Right forelimb (tissue), 1 donor: ENCODE measurements around the gene GCH1.
"Not testable (repeated sequence)": the region's sequence is repeated elsewhere in the genome, so short reads cannot be mapped to it uniquely, and the experiment has no call there.

Experiments used
- DNase-seq: peaks from one replicate; pipeline ENCODE4 v3.0.0-alpha.2; 2018

GCH1 gene

DNA sequence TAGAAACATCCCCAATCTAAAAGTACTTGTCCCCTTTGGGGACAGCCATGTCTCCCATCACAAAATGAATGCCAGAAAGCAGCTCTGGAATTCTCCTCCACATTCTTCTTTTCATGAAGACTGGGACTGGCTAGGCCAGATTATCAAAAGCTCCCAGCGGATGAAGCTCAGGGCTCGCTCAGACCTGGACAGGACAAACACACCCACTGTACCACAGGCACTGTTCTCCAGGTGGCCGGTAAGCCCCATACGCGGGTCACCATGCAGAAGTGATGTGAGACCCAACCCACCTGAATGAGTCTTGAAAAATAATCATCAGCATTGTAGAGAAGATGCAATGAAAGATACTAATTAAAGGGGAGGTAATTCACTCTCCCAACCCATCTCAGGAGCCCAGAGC lies 85.1 kb downstream of the GCH1 start:
- DNase-seq = no peak

DNA sequence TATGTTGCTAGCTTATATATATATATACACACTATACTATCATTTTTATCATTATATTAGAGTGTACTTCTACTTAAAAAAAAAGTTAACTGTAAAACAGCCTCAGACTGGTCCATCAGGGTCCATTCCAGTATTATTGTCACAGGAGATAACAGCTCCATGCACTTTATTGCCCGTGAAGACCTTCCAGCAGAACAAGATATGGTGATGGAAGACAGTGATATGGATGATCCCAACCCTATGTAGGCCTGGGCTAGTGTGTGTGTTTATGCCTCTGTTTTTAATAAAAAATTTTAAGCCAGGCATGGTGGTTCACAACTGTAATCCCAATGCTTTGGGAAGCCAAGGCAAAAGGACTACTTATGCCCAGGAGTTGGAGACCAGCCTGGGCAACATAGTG lies 86.2 kb downstream of the GCH1 start:
- no peak for DNase-seq

DNA sequence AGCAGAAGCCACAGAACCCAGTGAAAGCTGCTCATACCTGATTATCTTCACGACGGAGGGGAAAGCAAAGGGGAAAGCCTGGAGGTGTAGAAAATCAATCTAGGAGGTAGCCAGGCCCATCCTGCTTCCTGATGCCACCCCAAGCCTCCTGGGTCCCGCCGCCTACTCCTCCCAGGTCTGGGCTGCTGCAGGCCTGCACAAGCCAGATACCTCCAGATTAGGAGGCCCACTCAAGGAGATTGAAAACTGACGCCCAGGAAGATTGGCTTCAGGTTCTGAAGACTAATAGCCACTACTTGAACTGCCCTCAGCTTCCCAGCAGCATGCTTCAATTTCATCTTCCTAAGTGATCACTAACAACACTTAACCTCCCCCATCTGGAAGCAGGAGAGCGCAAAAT lies 87.1 kb downstream of the GCH1 start:
- DNase-seq = no peak

DNA sequence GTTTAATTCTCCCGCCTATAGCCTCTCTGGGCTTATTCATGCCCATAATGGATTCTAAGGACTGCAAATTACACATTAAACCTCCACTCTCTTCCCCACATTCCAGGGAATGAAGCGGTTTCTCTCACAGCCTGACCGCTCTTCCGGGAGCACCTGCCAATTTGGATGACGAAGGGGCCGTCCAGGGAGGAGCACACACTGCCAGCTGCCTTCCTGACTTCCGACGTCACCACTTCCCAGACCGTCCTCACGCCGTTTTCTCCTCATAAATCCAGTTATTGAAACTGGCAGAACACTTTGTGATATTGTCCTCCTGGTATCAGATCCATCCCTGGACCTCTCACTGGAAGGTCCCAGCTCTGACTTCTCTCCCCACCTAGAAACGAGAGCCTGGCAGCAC lies 87.6 kb downstream of the GCH1 start:
- peak; percentile 61 for DNase-seq

DNA sequence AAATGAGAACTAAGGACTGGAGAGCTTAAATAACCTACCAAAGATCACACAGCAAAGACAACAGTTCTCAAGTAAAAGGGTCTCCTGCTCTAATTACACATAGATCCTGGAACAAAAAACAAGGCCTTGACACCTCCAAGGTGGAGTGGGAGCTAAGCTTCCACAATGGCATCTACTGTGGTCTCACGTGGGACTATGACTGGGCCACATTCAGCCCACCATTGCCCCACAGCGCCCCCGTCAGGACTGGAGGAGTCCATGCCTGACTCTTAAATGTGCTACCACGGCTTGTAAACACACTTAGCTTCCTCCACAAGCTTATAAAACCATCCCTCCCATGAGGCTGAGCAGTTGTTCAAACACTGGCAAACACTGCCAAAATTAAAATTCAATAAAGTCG lies 88.5 kb downstream of the GCH1 start:
- DNase-seq = no peak

- no peak for DNase-seq
These were observed 89.5 kb downstream of the GCH1 start for GRCh38 chr14:54813081-54813480.

- no peak for DNase-seq
These were observed 90.0 kb downstream of the GCH1 start for GRCh38 chr14:54812617-54813016.

GRCh38 chr14:54809767-54810166 lies 92.9 kb downstream of the GCH1 start:
- no peak for DNase-seq

DNA sequence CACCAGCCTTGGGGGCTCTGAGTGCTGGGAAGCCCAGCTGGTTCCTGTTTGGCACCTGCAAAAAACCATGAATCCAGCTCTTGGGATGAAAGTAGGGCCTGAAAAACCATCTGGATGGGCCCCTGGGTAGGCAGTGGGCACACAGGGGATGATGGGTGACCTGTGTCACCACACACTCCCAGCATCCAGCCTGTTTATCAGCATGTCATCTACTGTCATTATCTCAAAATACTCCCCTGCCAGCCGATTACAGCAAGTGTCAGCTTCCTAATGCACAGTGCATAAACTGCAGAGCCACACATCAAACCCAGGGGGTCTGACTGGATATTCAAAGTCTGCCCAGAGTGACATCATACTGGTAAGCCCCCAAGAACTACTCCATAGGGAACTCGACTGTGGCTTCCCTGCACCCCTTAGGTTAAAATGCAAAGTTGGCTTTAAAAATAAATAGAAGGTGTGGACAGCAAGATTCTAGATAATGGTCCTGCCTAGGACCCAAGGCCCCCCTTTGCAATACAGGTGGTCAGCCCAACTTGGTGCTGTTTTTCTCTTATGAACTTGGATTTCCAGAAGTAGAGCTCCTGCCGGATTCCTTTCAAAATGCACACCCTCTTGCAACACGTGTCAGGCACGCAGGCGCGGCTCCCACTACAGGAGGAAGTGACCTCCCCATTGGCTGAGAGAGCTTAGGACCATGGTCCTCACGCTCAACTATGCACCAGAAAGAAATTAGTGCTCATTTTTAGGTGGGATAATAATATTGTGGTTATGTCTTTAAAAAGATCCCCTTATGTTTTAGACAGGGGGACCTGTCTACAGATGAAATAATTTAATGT lies 94.1 kb downstream of the GCH1 start:
- DNase-seq = no peak

DNA sequence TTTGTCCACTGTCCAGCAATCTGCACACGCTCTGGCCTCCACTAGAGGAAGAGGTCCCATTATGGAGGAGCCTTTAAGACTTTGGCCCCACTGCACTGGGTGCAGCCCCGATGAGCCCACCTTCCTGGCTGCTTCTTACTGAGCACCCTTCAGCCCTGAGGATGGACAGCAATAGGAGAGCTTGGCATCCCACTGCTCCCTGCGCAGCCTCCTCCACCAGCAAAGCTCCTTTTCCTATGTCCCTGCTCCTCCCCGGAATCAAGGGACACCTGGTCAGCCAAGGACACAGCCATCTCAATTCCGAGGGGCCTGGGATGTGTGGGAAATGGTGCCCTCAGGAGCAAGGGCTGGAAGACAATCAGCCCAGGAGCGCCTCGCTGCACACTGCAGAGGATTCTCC lies 94.7 kb downstream of the GCH1 start:
- DNase-seq = no peak

DNA sequence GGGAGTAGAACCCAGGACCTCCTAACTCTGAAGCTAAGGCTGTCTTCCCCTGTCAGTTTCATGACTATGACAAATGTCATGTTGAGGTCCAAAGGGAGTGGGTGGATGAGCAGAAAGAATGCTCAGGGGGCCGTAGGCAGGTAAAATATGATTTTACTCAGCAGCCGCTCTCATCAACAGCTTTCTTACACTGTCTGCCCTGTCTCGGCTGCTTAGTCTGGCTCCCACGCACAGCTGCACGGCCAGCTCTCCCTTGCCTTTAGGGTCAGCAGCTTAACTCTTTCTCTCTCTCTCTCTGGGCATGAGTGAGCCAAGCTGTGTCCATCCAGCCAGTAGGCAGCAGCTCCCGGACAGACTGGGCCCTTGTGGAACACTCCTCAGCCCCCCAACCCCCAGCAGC lies 95.2 kb downstream of the GCH1 start:
- no peak for DNase-seq

DNA sequence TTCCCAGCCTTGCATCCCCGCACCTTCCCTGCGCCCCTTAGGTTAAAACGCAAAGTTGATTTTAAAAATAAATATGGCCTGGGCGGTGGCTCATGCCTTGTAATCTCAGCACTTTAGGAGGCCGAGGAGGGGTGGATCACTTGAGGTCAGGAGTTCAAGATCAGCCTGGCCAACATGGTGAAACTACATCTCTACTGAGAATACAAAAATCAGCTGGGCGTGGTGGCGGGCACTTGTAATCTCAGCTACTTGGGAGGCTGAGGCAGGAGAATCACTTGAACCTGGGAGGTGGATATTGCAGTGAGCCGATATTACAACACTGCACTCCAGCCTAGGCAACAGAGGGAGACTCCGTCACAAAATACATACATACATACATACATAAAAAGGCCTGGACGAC lies 96.0 kb downstream of the GCH1 start:
- DNase-seq = no peak

GRCh38 chr14:54805445-54806322 lies 96.9 kb downstream of the GCH1 start:
- peak; percentile 88 for DNase-seq

- DNase-seq = no peak
These were observed 97.6 kb downstream of the GCH1 start for GRCh38 chr14:54805070-54805444.

DNA sequence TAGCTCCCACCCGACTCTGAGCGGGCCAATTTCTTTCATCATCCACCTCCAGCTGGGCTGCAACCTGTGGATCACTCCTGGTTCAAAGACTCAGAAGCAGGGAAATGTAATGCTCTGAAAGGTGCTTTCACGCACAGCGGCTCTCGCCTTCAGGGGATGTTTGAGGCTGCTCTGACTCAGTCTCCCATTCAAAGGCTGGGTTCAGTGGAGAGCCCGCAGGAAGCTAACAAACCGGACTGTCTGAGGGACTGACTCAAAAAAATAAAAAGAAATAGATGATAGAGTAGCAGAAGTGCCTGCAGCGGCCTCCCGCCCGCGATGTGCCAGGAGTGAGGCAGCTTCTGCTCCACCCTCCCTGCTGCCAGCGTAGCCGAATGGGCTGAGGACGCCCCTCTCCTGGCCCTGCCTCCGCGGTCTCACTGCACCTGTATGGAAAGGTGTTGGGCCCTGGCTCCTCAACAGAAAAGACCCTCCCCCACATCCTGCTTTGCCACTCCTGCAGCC lies 98.0 kb downstream of the GCH1 start:
- DNase-seq = no peak

GRCh38 chr14:54803926-54804537 lies 98.6 kb downstream of the GCH1 start:
- no peak for DNase-seq

DNA sequence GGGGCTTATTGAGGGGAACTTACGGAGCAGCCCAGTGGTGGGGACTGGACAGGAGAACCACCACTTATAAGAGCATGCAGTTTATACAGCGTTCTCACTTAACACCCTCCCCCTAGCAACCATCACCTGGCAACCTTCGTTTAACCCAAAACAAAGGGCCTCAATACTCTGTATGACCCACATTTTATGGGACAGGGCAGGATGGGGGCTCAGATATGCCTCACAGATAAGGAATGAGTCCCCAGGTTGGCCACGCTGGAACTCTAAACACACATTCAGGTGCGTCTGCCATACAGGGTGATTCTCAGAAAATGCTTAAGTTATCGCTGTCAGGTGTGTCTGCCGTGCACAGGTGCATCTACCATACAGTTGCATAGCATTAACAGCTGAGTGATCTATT lies 99.2 kb downstream of the GCH1 start:
- DNase-seq = no peak

DNA sequence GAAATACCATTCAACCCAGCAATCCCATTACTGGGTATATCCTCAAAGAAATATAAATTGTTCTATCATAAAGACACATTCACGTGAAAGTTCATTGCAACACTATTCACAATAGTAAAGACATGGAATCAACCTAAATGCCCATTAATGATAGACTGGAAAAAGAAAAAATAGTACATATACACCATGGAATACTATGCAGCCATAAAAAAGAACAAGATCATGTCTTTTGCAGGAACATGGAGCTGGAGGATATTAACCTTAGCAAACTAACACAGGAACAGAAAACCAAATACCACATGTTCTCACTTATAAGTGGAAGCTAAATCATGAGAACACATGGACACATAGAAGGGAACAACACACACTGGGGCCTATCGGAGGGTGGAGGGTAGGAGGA lies 101.1 kb downstream of the GCH1 start:
- DNase-seq = not testable (repeated sequence)

GRCh38 chr14:54798465-54799124 lies 104.0 kb downstream of the GCH1 start:
- DNase-seq = no peak

- no peak for DNase-seq
These were observed 104.6 kb downstream of the GCH1 start for GRCh38 chr14:54797986-54798385.

- no peak for DNase-seq
These were observed 105.1 kb downstream of the GCH1 start for GRCh38 chr14:54797556-54797955.

- no peak for DNase-seq
These were observed 105.7 kb downstream of the GCH1 start for GRCh38 chr14:54796961-54797360.

- no peak for DNase-seq
These were observed 107.8 kb downstream of the GCH1 start for GRCh38 chr14:54794796-54795195.
